ENCODE measurements around the gene ATF6. TPM values are rescaled to one million over a fixed set of nuclear protein-coding genes. Genes with fewer than 3 reads are reported as not detected.

Gene ATF6
- total RNA-seq (ENCODE audit: unreplicated experiment): 38.2 TPM
- long read RNA-seq, full-length matches to known transcripts: 23 of 33 reads
- long read RNA-seq, partial matches to known transcripts: 4 of 33 reads
- long read RNA-seq, other reads (novel, unspliced or antisense): 6 of 33 reads

GRCh38 chr1:161766102-161766981 lies at the start of gene ATF6:
Gene ATF6, plus strand, starts transcription at chr1:161766320. Its CDS starts 41 bp downstream, at chr1:161766361.
- DNase-seq (ENCODE audit: low spot score): peak; percentile 76
- Mint-ChIP-seq H3K27me3 (ENCODE audit: unreplicated experiment) (peaks cover 2% of the 10 kb centered on the region), H3K9me3 (ENCODE audit: unreplicated experiment) (no peaks in the 10 kb centered on the region), H3K4me1 (ENCODE audit: unreplicated experiment) (peaks cover 17% of the 10 kb centered on the region), H3K27ac (ENCODE audit: unreplicated experiment) (peak within 1 kb of the TSS; percentile 97), H3K4me3 (ENCODE audit: unreplicated experiment) (peak within 1 kb of the TSS; percentile 99), H3K36me3 (ENCODE audit: low read depth, unreplicated experiment) (no peaks in the 10 kb centered on the region)
- no peak for TF ChIP-seq CTCF (IDR thresholded peaks at IDR 0.05; ENCODE audit: unreplicated experiment)

GRCh38 chr1:161718559-161719324 lies 47.4 kb upstream of the ATF6 start:
- Mint-ChIP-seq H3K4me3 (ENCODE audit: unreplicated experiment) (no peak overlapping the region), H3K9me3 (ENCODE audit: unreplicated experiment) (no peaks in the 10 kb centered on the region), H3K27me3 (ENCODE audit: unreplicated experiment) (peaks cover 8% of the 10 kb centered on the region), H3K36me3 (ENCODE audit: low read depth, unreplicated experiment) (no peaks in the 10 kb centered on the region), H3K4me1 (ENCODE audit: unreplicated experiment) (no peaks in the 10 kb centered on the region), H3K27ac (ENCODE audit: unreplicated experiment) (no peak overlapping the region)
- DNase-seq (ENCODE audit: low spot score): no peak
- TF ChIP-seq CTCF (IDR thresholded peaks at IDR 0.05; ENCODE audit: unreplicated experiment): no peak

- no peaks in the 10 kb centered on the region for H3K4me1 Mint-ChIP-seq (ENCODE audit: unreplicated experiment)
- H3K36me3 Mint-ChIP-seq (ENCODE audit: low read depth, unreplicated experiment): no peaks in the 10 kb centered on the region
- H3K9me3 Mint-ChIP-seq (ENCODE audit: unreplicated experiment): no peaks in the 10 kb centered on the region
- no peak overlapping the region for H3K4me3 Mint-ChIP-seq (ENCODE audit: unreplicated experiment)
- H3K27me3 Mint-ChIP-seq (ENCODE audit: unreplicated experiment): peaks cover 8% of the 10 kb centered on the region
- DNase-seq (ENCODE audit: low spot score): no peak
- H3K27ac Mint-ChIP-seq (ENCODE audit: unreplicated experiment): no peak overlapping the region
- no peak for TF ChIP-seq CTCF (IDR thresholded peaks at IDR 0.05; ENCODE audit: unreplicated experiment)
Measured at GRCh38 chr1:161719325-161719611, 46.9 kb upstream of the ATF6 start.

- no peaks in the 10 kb centered on the region for H3K9me3 Mint-ChIP-seq (ENCODE audit: unreplicated experiment)
- no peak overlapping the region for H3K4me3 Mint-ChIP-seq (ENCODE audit: unreplicated experiment)
- H3K27me3 Mint-ChIP-seq (ENCODE audit: unreplicated experiment): peaks cover 13% of the 10 kb centered on the region
- H3K27ac Mint-ChIP-seq (ENCODE audit: unreplicated experiment): no peak overlapping the region
- H3K4me1 Mint-ChIP-seq (ENCODE audit: unreplicated experiment): peaks cover 6% of the 10 kb centered on the region
- no peak for TF ChIP-seq CTCF (IDR thresholded peaks at IDR 0.05; ENCODE audit: unreplicated experiment)
- no peak for DNase-seq (ENCODE audit: low spot score)
- H3K36me3 Mint-ChIP-seq (ENCODE audit: low read depth, unreplicated experiment): no peaks in the 10 kb centered on the region
Measured at GRCh38 chr1:161720422-161720821, 45.7 kb upstream of the ATF6 start.
